Stimulated activated CD8-positive, alpha-beta memory T cell treated with anti-CD3 and anti-CD28 coated beads, Interleukin-7, amount 100 ng/mL, for 4 hours (primary cell): ENCODE data around the gene NDUFA12.

Experiments
- DNase-seq, 2 donors: peaks; one replicate each; pipeline ENCODE4 v3.0.0-alpha.2; 2020; ENCODE audit warnings: low read depth in 2 of 2

NDUFA12 gene

DNA sequence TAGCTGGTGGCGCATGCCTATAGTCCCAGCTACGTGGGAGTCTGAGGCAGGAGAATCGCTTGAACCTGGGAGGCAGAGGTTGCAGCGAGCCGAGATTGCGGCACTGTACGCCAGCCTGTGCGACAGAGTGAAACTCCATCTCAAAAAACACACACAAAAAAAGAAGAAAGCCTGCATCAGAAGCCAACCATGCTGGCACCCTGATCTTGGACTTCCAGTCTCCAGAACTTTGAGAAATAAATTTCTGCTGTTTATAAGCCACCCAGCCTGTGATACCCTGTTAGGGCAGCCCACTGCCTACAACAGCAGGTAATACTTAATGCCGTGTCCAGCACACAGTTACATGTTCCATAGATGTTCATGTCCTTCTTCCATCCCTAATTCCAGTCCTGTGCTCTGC is 62.7 kb downstream of the NDUFA12 start:
- no peak for DNase-seq

DNA sequence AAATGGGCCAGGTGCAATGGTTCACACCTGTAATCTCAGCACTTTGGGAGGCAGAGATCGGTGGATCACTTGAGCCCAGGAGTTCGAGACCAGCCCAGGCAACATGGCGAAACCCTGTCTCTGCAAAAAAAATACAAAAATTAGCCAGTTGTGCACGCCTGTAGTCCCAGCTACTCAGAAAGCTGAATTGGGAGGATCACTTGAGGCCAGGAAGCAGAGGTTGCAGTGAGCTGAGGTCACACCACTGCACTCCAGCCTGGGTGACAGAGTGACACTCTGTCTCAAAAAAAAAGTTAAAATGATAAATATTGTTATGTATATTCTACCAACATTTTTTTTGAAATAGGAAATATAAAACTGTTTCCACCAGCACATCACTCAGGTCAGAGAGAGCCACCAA is 64.9 kb downstream of the NDUFA12 start:
- DNase-seq, result no peak

DNA sequence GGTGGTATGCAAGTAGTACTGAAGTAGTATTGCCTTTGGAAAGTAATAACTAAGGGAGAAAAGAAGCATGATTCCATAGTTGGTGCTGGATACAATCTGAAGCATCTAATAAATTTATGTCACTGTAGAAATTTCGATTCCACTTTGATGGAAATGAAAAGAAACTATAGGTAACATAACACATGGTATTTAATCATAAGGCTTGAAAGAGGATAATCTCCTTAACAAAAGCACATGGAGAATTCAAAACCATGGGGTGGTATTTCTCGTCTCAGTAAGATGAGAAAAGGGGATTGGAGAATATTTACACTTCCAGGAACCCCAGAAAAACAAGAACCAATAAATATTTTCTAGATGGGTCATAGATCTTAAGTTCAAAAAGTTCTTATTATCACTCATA is 72.7 kb downstream of the NDUFA12 start:
- DNase-seq, result no peak

GRCh38 chr12:94930216-94930654 is 73.3 kb downstream of the NDUFA12 start:
- DNase-seq, result no peak

GRCh38 chr12:94929780-94930179 is 73.7 kb downstream of the NDUFA12 start:
- no peak for DNase-seq

- DNase-seq, result no peak
Observed at GRCh38 chr12:94925729-94926128, 77.8 kb downstream of the NDUFA12 start.

GRCh38 chr12:94925206-94925605 is 78.3 kb downstream of the NDUFA12 start:
- DNase-seq, result no peak

- no peak for DNase-seq
Observed at GRCh38 chr12:94922561-94922960, 80.9 kb downstream of the NDUFA12 start.
